IPS-NIHi7 (cell line): Measurements from ENCODE around the gene HOXB3.

Experiments
- DNase-seq: peaks from one replicate; pipeline ENCODE4 v3.0.0; 2012; ENCODE audit warnings: mixed read lengths; ENCODE audit errors: extremely low spot score

The HOXB3 gene

GRCh38 chr17:48625495-48626244 is 35.6 kb upstream of the HOXB3 start:
- DNase-seq = peak; percentile 65

GRCh38 chr17:48624544-48625494 is 34.8 kb upstream of the HOXB3 start:
- DNase-seq = no peak

GRCh38 chr17:48624118-48624517 is 34.1 kb upstream of the HOXB3 start:
- no peak for DNase-seq

- no peak for DNase-seq
Observed at GRCh38 chr17:48623583-48623982, 33.5 kb upstream of the HOXB3 start.

- no peak for DNase-seq
Observed at GRCh38 chr17:48622857-48623256, 32.8 kb upstream of the HOXB3 start.

GRCh38 chr17:48621410-48622392 is 31.7 kb upstream of the HOXB3 start:
- no peak for DNase-seq

GRCh38 chr17:48620461-48621139 is 30.6 kb upstream of the HOXB3 start:
- DNase-seq = no peak

GRCh38 chr17:48619826-48620449 is 29.9 kb upstream of the HOXB3 start:
- DNase-seq = no peak

GRCh38 chr17:48618256-48618896 is 28.3 kb upstream of the HOXB3 start:
- DNase-seq = peak; percentile 85

GRCh38 chr17:48617471-48618255 is 27.6 kb upstream of the HOXB3 start:
- no peak for DNase-seq

- DNase-seq = no peak
Observed at GRCh38 chr17:48616717-48617470, 26.9 kb upstream of the HOXB3 start.

- DNase-seq = no peak
Observed at GRCh38 chr17:48615963-48616716, 26.1 kb upstream of the HOXB3 start.

- no peak for DNase-seq
Observed at GRCh38 chr17:48615047-48615962, 25.3 kb upstream of the HOXB3 start, which contains the start of gene HOXB8. Gene HOXB8 (minus strand): TSS chr17:48615292. CDS start chr17:48614704, 588 bp downstream.

- no peak for DNase-seq
Observed at GRCh38 chr17:48613862-48614694, 24.0 kb upstream of the HOXB3 start.

GRCh38 chr17:48612854-48613691 is 23.0 kb upstream of the HOXB3 start:
- DNase-seq = no peak
